Putamen (tissue), 1 donor: Measurements from ENCODE around the gene GRK3.
A peak's percentile ranks its signal among the peaks of the same experiment; 100 is the strongest.
"Not testable (repeated sequence)": the region's sequence is repeated elsewhere in the genome, so short reads cannot be mapped to it uniquely, and the experiment has no call there.

Source experiments
- DNase-seq: peaks from one replicate; pipeline ENCODE4 v3.0.0-alpha.2; 2016; ENCODE audit warnings: low spot score

Gene GRK3

DNA sequence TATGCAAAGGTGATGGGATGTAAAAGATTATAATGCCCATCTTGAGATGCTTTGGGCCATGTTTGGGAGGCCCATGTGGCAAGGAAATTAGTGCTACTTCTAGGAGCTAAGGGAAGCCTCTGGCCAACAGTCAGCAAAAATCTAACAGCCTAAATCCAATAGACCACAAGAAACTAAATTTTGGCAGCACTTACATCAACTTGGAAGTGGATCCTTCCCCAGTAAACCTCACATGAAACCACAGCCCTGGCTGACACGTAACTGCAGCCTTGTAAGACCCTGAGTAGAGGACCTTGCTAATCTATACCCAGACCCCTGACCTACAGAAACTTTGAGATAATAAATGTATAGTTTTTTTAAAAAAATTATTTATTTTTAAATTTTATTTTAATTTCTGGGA lies 13.1 kb upstream of the GRK3 start:
- DNase-seq, result no peak

DNA sequence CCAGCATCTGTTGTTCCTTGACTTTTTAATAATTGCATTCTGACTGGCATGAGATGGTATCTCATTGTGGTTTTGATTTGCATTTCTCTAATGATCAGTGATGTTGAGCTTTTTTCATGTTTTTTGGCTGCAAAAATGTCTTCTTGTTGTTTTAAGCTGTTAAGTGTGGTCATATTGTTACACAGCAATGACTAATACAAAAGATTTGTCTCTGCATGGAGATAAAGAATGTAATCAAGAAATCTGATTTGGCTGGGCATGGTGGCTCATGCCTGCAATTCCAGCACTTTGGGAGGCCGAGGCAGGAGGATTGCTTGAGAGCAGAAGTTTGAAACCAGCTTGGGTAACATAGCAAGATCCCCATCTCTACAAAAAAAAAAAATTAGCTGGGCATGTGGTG lies 12.1 kb upstream of the GRK3 start:
- not testable (repeated sequence) for DNase-seq

DNA sequence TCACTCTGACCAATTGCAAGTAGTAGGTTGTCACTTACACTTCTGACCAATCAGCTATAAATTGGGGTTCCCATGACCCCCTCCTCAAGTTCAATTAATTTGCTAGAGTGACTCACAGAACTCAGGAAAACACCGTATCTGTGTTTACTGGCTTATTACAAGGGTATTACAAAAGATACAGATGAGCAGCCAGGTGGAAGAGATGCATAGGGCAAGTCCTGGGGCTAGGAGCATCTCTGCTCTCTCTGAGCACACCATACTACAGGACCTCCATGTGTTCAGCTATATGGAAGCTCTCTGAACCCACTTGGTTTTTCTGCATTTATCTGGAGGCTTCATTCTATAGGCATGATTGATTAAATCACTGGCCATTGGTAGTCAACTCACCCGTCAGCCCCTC lies 11.3 kb upstream of the GRK3 start:
- no peak for DNase-seq

DNA sequence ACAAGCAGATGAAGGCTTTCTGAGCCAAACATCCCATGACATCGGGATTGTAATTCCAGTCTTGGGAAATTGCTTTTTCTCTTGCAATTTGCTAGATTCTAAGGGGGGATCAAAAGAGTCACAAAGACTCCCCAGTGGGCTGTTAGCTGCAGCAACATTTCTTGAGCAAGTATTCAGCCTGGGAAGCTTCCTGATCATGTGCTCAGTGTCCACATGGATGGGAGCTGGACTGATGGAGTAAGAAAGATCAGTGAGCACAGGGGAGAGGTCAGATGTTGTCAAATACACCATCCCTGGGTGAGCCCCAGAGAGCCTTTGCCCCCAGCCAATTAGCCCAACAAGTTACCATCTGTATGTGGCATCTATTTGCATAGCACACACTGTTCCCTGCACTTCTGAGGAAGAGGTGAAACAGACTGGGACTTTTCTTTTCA lies 10.2 kb upstream of the GRK3 start:
- no peak for DNase-seq

DNA sequence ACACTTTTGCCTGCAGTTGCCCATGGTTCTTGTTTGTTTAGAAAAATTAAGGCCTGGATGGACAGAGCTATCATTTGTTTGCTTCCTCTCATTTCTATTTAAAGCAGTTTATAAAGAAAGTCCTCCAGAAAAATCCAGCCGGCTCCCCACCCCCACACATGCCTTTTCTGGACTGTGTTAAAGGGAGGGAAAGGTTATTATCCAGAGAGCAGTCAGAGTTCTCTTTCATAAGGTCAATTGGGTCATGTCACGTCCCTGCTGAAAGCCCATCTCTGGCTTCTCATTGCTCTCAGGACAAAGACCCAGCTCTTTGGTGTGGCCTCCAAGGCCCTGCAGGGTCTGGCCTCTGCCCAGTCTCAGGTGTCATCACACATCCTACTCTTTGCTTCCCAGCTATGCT lies 9.8 kb upstream of the GRK3 start:
- DNase-seq, result no peak

DNA sequence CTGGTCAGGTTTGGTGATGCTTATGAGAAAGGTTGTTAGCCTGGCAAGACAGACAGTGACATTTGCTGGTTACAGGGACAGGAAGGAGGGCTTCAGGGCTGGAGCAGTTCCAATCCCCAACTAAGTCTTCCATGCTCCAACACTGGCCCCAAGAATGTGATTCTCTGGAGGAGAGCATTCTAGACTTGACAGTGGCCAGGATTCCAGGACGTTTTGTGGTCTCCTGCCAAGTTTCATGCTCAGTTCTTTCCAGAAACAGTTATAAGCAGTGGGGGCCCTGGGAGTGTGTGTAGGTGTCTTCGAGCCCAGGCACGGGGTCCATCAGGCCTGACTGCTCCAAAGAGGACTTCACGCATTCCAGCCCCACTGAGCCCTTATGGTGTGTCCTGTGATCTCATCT lies 8.9 kb upstream of the GRK3 start:
- no peak for DNase-seq

DNA sequence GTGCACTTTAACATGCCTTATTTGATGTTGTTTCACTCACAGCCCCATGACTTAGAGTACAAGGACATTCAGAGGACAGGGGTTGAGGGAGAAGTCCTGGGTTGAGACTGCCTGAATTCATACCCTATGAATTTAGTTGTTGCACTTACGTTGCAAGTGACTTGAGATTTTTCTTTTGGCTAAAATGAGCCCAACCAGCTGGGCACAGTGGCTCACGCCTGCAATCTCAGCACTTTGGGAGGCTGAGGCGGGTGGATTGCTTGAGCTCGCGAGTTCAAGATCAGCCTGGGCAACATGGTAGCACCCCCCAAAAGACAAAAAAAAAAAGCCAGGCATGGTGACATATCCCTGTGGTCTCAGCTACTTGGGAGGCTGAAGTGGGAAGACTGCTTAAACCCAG lies 7.3 kb upstream of the GRK3 start:
- no peak for DNase-seq

DNA sequence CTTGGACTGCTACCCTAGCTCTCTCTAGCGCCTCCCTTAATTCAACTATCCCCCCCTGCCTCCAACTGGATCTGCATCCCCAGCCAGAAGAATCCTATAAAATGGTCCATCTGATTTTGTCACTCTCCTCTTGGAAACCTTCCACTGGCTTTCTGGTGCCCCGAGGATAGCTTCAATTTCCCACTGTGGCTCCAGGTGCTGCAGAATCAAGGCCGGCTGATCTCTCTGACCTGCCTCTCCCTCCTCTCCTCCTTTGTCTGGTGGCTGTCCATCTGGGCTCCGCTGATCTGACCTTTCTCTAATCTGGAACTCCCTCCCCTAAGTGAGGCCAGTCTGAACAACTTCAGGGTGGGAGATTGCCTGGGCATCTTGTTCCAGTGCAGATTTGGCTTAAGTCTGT lies 6.1 kb upstream of the GRK3 start:
- DNase-seq, result no peak

DNA sequence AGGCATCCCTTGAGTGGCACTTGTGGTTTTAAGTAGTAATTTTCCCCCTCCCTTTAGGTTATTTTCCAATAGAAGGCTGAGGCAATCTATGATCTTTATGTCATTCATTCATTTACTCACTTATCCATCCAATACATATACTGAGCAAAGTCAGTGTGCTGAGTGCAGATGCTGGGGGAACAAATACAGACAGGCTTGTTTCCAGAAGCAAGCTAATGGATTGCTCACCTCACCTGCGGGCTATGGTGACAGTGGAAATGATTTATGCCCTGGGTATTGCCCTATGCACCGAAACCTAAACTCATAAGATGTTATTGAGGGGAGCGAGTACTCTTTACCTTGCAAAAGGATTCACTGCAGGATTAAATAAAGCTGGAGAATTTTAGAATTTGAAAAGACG lies 4.6 kb upstream of the GRK3 start:
- not testable (repeated sequence) for DNase-seq

DNA sequence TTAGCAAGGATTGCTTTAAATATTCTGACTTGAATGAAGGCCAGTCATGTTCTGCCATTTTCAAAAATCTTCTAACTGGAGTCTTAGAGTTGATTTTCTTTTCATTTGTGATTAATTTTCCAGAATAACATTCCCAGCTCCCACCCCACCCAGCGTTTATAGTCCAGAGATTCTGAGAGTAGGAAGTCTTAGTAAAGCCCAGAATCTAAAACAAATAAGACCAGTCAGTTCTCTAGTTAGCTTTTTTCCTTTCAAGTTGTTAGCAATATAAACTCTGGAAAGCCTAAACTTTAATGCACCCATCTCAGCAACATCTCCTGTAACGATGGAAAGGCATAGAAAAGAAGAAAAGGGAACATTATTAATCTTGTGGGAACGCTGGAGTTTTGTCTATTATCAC lies 3.3 kb upstream of the GRK3 start:
- DNase-seq, result not testable (repeated sequence)

DNA sequence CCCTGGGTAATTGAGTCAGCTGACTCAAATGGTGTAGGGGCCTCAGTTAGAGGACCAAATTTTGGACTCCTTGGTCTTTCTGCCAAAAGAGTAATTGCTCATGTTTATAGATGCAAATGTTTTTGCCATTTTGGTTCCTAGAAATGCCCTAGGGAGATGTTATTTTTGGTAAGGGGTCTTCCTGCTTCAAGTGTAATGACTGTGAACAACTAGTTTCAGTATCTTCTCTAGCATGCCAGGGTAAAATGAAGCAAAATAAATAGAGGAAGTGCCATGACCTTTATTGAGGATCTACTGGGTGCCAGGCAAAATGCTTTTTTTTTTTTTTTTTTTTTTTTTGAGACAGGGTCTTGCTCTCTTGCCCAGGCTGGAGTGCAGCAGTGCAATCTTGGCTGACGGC lies 2.5 kb upstream of the GRK3 start:
- DNase-seq, result not testable (repeated sequence)

DNA sequence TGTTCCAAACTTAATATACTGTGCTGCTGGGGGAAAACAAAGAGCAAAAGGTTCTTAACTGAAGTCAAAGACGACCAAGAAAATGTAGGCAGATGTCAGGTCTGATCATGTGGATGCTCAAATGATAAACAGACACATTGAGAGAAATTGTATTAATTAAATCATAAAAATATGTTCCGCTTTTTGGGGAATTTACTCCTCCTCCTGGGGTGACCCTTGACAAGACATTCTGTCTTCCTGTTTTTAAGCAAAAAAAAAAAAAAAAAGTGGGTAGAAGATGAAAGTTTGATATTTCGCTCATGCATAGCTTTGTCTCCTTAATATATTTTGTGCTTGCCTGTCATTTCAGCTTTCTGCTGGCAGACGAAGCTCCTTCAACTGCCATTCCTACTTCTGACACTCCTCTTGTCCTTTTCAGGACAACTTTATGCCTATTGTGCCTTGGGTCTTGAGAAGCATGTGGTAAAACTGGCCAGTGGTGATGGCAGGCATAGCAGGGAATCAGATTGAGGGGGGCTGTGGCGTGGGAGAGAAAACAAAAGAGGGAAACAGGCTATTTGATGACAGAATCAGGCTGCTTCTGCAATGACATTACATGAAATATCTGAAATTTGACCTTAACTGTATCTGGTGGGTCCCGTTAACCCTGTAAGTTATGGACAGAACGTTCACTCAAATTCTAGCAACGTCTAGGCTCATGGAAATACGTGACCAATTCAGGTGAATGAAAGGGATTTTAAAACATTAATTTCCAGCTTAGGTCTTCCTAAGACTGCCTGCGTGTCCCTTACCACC lies 1.3 kb upstream of the GRK3 start:
- DNase-seq, result not testable (repeated sequence)

DNA sequence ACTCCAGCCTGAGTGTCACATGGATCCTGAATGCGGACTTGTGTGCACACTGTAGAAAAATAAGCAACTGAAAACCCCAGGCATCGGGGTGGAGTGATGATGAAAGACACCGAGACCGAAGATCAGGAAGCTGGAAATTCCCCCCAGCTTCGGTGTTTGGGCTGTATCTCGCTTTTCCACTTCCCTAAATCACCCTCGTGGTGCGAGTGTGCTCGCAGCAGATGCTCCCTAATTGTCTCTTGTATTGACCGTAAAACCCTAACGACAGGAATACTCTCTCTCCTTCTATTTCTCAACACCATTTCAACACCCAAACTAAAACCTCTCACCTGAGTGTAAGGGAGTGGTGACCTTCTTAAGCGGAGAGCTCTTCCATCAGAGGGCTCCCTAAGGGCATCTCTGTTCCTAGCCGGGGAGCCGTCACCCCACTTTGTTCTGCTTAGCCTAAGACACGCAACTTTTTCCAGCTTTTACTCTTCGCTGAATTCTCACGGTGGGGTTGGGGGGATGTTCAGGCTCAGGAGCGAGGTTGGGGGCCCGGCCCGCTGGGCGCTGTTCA lies 635 bp upstream of the GRK3 start:
- DNase-seq, result peak; percentile 27

DNA sequence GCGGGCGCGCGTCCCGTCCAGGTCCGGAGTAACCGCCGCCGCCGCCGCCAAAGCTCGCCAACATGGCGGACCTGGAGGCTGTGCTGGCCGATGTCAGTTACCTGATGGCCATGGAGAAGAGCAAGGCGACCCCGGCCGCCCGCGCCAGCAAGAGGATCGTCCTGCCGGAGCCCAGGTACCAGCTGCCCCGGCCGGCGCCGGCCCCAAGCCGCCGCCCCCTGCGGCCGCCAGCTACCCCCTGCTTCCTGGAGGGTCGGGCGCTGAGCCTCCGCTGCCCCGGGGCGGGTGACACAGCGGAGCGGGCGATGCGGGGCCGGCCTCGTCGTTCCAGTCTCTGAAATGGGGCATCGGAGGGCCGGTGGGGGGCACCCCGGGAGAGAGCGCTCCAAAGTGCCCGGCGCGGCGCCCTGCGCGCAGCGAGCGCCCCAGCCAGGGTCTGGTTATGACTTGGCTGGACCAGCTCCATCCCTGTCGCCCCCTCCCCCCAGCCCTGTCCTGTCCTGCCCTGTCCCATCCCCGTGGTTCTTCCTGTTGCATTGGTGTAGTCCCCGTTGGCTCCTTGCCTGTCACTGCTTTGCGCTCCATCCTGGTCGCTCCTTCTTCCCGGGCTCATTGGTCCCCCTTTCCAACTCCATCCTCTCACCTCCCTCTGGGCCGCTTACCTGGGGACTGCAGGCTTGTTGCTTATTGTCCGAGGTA lies 653 bp downstream of the GRK3 start:
- DNase-seq, result no peak

DNA sequence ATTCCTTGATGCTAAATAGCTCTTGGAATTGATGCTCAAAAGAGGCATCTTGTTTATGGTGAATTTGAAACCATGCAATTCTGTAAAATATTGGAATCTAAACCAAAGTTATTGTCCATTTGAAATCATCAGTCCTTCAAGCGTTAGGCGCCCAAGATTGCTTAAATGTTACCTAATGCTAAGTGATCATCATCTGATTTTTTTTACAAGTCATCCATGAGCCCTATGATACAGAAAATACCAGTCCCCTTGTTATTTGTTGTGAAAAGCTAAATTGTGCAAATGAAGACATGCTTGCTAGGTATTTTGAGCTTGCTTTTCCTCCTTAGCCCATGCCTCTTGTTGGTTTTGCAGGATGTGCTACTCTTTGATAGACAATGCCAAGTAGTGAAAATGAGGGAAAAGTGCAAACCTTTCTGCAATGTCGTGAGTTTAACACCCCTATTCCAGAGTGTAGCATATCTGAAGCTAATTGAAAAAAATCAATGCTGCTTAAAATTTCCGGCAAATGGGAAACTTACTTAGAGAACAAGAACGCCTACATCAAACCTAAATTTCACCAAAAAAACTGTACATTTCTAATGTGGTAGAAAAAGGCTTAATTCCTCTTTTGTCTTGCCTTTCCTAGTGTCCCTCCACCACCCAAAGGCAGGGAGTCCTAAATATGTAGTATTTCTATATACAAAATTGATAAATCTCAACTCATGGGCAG lies 1.9 kb downstream of the GRK3 start:
- DNase-seq, result no peak

DNA sequence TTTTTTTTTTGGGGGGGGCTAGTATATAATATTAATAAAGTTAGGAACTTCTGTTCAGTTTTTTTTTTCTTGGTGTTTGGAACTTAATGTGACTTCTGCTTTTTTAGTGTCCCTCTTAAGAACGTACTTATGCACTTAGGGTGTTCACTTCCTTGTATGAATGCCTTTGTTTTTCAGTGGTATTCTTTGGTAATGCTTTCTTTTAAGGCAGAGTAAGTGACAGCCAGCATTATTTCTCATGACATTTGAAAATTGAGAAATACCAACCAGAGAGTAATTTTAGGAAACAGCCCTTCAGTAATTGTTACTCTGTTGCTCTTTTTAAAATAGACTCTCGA lies 2.4 kb downstream of the GRK3 start:
- no peak for DNase-seq

DNA sequence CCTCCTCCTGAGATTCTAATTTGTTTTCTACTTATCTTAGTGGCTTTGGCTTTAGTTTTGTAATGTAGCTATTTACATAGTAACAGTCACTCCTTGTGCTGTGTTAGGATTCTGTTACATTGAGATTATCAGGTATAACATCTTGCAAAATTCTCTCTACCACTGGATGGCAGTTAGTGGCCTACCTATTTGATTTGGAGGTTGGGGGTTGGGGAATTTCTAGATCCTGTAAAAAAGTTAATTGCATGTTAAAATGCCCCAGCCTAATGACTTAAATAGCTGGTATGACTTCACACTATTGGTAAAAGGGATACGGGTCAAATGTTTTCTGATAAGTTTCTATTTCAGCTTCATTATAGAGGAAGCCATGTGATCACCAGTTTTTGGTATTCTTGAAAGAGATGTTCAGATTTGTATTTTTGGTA lies 2.8 kb downstream of the GRK3 start:
- DNase-seq, result no peak

DNA sequence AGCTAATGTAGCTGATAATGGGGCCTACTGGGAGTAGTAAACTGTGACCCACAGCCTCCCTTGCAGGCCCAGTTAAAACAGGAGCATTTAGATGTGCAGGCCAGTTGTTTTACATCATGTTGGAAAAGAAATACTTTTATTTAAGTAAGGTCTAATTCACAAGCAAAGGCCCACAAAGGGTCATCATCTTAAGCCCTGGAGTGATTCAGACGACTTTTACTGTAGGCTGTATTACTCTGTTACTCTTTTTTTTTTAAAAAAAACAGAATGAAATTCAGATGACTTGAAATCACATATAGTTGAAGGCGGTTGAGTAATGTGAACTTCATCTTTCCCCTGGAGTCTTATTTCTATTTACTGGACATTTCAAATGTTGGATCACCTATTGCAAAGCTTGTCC lies 3.6 kb downstream of the GRK3 start:
- DNase-seq, result not testable (repeated sequence)

DNA sequence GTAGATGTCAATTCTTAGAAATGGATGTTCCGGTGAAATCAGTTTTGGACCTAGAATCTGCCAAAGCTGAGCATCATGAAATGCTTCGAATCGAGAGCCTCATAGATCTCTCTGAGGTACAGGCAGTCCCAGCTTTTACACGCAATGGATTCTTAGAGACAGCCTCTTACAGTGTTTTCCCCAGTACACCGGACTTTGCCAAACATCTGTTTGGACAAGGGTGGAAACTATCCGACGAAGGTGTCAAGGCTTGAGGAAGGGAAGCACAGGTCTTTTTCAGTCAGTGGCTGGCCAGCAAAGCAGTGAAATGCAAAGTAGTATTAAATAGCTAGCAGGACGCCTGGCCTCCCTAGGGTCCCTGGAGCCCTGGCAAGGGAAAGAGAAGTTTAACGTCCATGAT lies 4.9 kb downstream of the GRK3 start:
- no peak for DNase-seq

DNA sequence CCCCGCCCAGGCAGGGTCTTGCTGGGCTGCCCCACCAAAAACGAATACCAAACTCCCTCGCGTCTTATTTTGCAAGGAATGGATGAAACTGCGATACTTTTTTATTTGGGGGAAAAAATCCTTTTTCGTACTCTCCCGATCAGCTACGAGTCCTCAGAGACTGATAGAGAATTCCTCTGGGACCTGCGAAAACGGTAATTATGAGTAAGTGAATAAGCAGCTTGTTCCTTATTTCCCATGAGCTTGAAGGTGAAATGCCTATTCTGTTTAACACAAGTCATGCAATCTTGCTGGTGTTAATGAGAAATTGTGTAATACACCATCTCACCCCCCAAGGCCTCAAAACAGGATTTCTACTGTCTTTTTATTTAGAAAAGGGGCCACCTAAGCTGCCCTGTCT lies 5.5 kb downstream of the GRK3 start:
- no peak for DNase-seq

DNA sequence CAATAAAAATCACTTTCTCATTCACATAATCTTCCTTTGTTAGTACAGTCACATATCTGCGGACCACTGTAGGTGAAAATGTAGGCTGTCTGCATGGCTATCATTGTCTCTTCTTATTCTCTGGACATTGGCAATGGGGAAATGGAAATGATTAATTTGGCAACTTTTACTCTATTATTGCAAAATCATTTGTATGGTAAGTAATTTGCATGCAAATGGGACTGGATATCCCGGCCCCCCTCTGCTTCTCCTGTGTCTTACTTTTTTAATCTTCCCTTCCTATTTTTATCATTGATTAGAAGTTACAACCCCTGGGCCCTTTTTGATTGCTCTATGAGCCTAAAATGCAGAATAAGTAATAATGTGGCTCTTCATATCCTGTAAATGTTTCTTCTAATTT lies 6.0 kb downstream of the GRK3 start:
- DNase-seq, result no peak

DNA sequence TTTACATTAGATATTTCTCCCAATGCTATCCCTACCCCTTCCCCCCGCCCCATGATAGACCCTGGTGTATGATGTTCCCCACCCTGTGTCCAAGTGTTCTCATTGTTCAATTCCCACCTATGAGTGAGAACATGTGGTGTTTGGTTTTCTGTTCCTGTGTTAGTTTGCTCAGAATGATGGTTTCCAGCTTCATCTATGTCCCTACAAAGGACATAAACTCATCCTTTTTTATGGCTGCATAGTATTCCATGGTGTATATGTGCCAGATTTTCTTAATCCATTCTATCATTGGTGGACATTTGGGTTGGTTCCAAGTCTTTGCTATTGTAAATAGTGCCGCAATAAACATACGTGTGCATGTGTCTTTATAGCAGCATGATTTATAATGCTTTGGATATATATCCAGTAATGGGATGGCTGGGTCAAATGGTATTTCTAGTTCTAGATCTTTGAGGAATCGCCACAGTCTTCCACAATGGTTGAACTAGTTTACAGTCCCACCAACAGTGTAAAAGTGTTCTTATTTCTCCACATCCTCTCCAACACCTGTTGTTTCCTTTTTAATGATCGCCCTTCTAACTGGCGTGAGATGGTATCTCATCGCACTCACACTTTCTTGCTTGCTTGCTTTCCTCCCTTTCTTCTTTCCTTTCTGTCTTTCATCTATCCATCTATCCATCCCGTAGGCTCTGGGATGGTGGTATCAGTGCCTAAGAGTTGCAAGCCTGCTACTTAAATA lies 7.7 kb downstream of the GRK3 start:
- DNase-seq, result not testable (repeated sequence)
